NB4 (cell line): Measurements from ENCODE around the gene CCL19.
"Not testable (repeated sequence)": the region's sequence is repeated elsewhere in the genome, so short reads cannot be mapped to it uniquely, and the experiment has no call there.

ENCODE experiments used
- DNase-seq: peaks from one replicate; pipeline ENCODE4 v3.0.0; 2010; ENCODE audit warnings: low read depth
- H3K4me3 ChIP-seq: one replicate; pipeline ENCODE4 v1.5.1; 2011; ENCODE audit warnings: mild to moderate bottlenecking, low read depth, low read length, moderate library complexity
- MYC ChIP-seq: IDR thresholded peaks from 2 replicates; pipeline ENCODE4 v1.6.1; 2011; ENCODE audit warnings: low read depth, low read length
- POLR2A ChIP-seq: IDR thresholded peaks from 2 replicates; pipeline ENCODE4 v1.6.1; 2011; ENCODE audit warnings: mild to moderate bottlenecking; ENCODE audit not compliant: insufficient read length; ENCODE audit errors: extremely low read depth
- TF ChIP-seq, protein P1 (sequence below): IDR thresholded peaks from 2 replicates; pipeline ENCODE4 v1.6.1; 2011; ENCODE audit warnings: low read depth, low read length
- TF ChIP-seq, protein P2 (sequence below): IDR thresholded peaks from one replicate; pipeline ENCODE4 v1.5.1; 2012; ENCODE audit warnings: low read depth, low read length

Gene CCL19

DNA sequence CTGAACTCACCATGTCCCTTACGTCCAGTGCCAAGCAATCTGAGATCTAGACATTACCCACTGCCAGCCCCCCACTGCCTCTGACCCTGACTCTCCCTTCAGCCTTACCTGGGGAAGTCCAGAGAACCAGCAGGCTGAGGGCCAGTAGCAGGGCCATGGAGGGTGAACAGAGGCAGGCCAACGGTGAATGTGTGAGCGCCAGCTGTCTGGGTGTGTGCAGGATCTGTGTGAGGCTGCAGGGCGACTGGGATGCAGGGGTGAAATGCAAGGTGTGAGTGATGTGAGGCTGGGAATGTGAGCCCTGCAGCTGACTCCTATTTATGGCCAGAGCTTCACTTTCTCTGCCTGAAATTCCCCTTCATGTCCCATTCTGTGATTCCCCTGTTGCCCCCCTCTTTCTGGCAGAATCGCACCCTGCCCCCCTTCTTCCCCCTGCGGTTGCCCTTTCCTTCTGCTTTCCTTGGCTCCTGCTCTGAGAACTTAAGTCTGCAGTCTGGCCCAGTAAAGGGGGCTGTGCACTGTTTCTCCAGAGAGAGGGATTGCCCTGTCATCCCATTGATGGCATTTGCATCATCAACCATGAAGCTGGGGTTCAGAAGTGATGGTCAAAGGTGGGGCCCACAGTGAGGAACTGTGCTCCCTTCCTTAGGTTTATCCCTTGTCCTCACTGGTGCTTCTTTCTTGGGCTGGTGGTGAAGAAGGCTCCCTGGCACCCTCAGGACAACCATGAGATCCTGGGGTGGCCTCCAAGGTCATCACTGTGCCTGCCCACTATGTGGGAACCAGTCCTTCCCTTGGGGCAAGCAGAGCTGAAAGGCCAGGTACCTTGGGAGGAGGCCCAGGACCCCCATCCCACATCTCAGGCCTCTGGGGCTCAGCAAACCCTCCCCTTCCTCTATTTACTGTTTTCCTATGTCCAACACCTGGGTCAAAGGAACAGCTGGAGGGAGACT lies at the start of gene CCL19:
TSS of gene CCL19 (minus strand) at position 294 of the 953 bp plus-strand sequence. CDS start at position 157, 137 bp downstream.
- TF ChIP-seq MYC (no peak), POLR2A (no peak)
- TF ChIP-seq, protein P1, sequence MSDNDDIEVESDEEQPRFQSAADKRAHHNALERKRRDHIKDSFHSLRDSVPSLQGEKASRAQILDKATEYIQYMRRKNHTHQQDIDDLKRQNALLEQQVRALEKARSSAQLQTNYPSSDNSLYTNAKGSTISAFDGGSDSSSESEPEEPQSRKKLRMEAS: no peak
- TF ChIP-seq, protein P2, sequence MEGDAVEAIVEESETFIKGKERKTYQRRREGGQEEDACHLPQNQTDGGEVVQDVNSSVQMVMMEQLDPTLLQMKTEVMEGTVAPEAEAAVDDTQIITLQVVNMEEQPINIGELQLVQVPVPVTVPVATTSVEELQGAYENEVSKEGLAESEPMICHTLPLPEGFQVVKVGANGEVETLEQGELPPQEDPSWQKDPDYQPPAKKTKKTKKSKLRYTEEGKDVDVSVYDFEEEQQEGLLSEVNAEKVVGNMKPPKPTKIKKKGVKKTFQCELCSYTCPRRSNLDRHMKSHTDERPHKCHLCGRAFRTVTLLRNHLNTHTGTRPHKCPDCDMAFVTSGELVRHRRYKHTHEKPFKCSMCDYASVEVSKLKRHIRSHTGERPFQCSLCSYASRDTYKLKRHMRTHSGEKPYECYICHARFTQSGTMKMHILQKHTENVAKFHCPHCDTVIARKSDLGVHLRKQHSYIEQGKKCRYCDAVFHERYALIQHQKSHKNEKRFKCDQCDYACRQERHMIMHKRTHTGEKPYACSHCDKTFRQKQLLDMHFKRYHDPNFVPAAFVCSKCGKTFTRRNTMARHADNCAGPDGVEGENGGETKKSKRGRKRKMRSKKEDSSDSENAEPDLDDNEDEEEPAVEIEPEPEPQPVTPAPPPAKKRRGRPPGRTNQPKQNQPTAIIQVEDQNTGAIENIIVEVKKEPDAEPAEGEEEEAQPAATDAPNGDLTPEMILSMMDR: no peak
- H3K4me3 ChIP-seq: no peak within 1 kb of the TSS
- no peak for DNase-seq

DNA sequence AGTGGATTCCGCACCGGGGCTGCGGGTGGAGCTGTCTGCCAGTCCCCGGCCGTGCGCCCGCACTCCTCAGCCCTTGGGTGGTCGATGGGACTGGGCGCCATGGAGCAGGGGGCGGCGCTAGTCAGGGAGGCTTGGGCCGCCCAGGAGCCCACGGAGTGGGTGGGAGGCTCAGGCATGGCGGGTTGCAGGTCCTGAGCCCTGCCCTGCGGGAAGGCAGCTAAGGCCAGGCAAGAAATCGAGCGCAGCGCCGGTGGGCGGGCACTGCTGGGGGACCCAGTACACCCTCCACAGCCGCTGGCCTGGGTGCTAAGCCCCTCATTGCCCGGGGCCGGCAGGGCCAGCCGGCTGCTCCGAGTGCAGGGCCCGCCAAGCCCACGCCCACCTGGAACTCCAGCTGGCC lies 49.1 kb upstream of the CCL19 start:
- not testable (repeated sequence) for H3K4me3 ChIP-seq, DNase-seq

DNA sequence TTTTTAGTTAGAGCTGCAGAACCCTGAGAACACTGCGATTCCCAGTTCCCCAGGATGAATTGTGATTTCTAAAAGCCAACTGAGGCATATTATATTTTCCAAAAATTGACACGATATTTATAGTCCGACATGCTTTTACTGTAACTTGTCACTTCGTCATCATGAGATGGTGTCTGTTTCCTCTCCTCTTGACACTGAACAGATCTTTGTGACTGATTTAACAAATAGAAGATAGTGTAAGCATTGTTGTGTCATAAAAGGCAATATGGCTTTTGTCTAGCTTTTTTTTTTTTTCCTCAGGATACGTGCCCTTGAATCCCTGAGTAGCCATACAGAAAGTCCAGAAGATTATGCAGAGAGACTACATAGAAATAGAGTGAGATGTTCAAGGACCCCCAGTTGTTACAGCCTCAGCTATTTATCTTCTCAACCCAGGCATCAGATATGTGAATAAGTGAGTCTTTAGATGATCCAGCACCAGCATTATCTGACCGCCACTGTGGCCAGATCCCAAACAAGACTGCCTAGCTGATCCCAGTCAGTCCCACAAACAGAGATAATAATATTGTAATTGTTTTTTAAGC lies 46.7 kb upstream of the CCL19 start:
- TF ChIP-seq POLR2A: no peak
- no peak overlapping the region for H3K4me3 ChIP-seq
- DNase-seq: no peak

DNA sequence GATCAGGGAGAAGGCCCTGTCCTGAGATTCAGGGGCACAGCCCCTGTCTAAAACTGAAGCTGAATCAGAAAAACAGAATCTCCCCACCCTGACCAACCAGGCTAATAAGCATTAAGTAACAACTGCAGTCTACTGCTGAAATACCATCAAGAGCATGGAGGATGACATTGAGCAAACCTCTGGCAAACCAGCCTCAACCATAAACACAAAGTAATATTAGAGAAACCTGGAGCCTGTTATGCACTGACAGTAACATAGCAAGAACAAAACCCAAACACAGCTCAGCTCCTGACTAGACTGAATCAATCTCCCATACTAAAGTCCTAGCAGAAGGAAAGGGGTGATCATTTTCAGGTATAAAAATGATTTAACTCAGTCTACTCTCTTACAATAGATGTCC lies 43.6 kb upstream of the CCL19 start:
- no peak for DNase-seq
- TF ChIP-seq, protein P1: no peak
- TF ChIP-seq, protein P2: no peak
- TF ChIP-seq POLR2A (no peak), MYC (no peak)
- no peak overlapping the region for H3K4me3 ChIP-seq

DNA sequence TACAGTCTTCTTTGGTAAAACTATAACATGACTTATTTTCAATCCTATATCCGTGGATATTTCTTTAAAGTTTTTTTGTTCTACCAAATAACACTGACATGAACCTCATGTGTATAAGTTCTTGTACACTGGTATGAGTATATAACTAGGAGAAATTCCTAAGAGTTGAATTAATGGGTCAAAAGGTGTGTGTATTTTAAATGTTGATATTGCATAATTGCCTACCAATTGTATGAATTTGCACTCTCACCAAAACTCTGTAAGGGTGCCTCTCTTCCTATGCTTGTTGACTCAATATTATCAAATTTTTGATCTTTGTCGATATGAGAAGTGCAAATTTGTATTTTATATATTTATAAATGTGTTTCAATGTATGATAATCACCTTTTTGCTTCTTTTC lies 41.8 kb upstream of the CCL19 start:
- no peak overlapping the region for H3K4me3 ChIP-seq
- TF ChIP-seq, protein P1: no peak
- TF ChIP-seq POLR2A (no peak), MYC (no peak)
- TF ChIP-seq, protein P2: no peak
- no peak for DNase-seq

DNA sequence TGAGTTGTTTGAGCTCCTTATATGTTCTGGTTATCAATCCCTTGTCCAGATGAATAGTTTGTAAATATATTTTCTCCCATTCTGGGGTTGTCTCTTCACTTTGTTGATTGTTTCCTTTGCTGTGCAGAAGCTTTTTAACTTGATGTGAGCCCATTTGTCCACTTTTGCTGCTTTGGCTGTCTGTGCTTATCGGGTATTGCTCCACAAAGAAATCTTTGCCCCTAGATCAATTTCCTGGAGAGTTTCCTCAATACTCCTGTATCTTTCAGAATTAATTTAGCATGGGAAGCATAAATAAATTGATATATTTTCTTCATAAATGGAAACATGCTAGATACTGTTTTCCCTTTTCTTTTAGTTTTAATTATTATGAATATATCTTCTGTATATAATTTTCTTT lies 41.4 kb upstream of the CCL19 start:
- TF ChIP-seq MYC: no peak
- TF ChIP-seq, protein P2: no peak
- no peak for TF ChIP-seq POLR2A
- TF ChIP-seq, protein P1: no peak
- H3K4me3 ChIP-seq: no peak overlapping the region
- DNase-seq: no peak
